ENCODE results near the gene TK2. TPM values are rescaled to one million over a fixed set of nuclear protein-coding genes. Genes with fewer than 3 reads are reported as not detected.
A peak's percentile ranks its signal among the peaks of the same experiment; 100 is the strongest.

The TK2 gene
- total and polyA plus RNA-seq, 10 donors = 8.3 to 56.6 (median 31.8) TPM

DNA sequence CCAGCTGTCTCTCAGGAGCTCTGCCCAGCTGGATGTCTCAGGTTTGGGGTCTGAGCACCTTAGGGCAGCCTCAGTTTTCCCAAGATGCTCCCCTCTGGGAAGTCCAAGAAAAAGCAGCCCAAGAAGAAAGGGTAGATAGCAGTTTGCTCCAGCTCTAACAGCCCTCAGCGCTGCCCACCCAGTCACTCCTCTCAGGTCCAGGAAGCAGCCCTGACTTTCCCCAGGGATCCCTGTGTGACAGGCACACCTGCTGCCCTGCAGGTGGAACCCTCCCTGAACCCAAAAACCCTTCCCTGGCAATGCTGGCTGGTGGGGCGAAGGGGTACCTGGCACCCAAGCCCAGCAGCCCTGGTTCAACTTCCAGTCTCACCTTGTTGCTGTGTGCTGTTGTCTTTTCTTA is 74.7 kb downstream of the TK2 start:
- TF ChIP-seq POLR2AphosphoS5 (IDR thresholded peaks at IDR 0.05) = no peak
- TF ChIP-seq, protein P1, sequence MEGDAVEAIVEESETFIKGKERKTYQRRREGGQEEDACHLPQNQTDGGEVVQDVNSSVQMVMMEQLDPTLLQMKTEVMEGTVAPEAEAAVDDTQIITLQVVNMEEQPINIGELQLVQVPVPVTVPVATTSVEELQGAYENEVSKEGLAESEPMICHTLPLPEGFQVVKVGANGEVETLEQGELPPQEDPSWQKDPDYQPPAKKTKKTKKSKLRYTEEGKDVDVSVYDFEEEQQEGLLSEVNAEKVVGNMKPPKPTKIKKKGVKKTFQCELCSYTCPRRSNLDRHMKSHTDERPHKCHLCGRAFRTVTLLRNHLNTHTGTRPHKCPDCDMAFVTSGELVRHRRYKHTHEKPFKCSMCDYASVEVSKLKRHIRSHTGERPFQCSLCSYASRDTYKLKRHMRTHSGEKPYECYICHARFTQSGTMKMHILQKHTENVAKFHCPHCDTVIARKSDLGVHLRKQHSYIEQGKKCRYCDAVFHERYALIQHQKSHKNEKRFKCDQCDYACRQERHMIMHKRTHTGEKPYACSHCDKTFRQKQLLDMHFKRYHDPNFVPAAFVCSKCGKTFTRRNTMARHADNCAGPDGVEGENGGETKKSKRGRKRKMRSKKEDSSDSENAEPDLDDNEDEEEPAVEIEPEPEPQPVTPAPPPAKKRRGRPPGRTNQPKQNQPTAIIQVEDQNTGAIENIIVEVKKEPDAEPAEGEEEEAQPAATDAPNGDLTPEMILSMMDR (IDR thresholded peaks at IDR 0.05 in 8 of 11, conservative IDR thresholded peaks at IDR 0.05 in 3 of 11) = no peak
- TF ChIP-seq POLR2A (IDR thresholded peaks at IDR 0.05) = no peak
- Histone ChIP-seq H3K4me3 (no peak overlapping the region), H3K9me3 (no peaks in the 10 kb centered on the region), H3K4me1 (peaks cover 10 to 37% (median 24%) of the 10 kb centered on the region in 6 donors), H3K27ac (peak overlapping the region in 2 of 8 donors; percentile 29 to 33), H3K27me3 (replicated peaks in 1 of 7) (no peaks in the 10 kb centered on the region), H3K36me3 (no peaks in the 10 kb centered on the region)
- intact Hi-C loops (cut with DNase I; ENCODE audit: low total_unique reads) = loop anchor here (10.0 kb wide), 1 partner anchor 120 kb away; no protein-coding TSS in a partner anchor
- 84 to 92% (median 87%) methylated on average over 2 of the region's 2 CpGs for WGBS, 5 donors
- DNase-seq = no peak

DNA sequence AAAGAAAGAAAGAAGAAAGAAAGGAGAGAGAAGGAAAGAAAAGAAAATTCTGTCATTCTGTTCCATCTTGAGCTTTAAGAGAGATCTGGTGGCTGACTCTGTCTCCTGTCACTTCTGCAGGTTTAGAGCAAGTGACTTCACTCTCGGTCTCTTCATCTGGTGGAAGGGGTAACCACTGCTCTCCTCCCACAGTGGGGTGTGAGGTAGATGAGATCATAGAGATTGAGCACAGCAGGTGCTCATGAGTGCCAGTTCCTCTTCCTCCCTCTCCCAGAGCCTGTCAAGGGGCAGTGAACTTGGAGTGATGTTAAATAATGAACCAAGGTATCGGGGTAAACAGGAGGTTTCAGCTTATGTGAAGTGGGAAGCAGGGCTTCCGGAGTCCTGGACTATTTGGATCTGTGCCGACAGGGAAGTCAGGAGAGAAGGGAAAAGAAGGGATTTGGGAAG is 75.1 kb downstream of the TK2 start:
- intact Hi-C loops (cut with DNase I; ENCODE audit: low total_unique reads) = loop anchor here (10.0 kb wide), 1 partner anchor 120 kb away; no protein-coding TSS in a partner anchor
- H3K27me3 ChIP-seq (replicated peaks in 1 of 7) = no peaks in the 10 kb centered on the region
- TF ChIP-seq POLR2AphosphoS5 (IDR thresholded peaks at IDR 0.05) = peak in 1 of 3 donors; percentile 45
- TF ChIP-seq, protein P1 (IDR thresholded peaks at IDR 0.05 in 8 of 11, conservative IDR thresholded peaks at IDR 0.05 in 3 of 11) = no peak
- no peaks in the 10 kb centered on the region for H3K36me3 ChIP-seq
- H3K27ac ChIP-seq = peak overlapping the region in 2 of 8 donors; percentile 29 to 33
- no peak overlapping the region for H3K4me3 ChIP-seq
- peaks cover 10 to 37% (median 24%) of the 10 kb centered on the region in 6 donors for H3K4me1 ChIP-seq
- DNase-seq = no peak
- no peaks in the 10 kb centered on the region for H3K9me3 ChIP-seq
- 3 to 13% (median 9%) methylated on average over 4 of the region's 4 CpGs for WGBS, 5 donors

GRCh38 chr16:66473654-66474519 is 76.0 kb downstream of the TK2 start:
- intact Hi-C loops (cut with DNase I; ENCODE audit: low total_unique reads) = loop anchor here (10.0 kb wide), 1 partner anchor 121 kb away; no protein-coding TSS in a partner anchor

More at GRCh38 chr16:66473654-66474519, 76.0 kb downstream of the TK2 start:
- Histone ChIP-seq H3K36me3 (no peaks in the 10 kb centered on the region), H3K27ac (no peak overlapping the region), H3K9me3 (no peaks in the 10 kb centered on the region), H3K4me1 (peaks cover 8 to 28% (median 19%) of the 10 kb centered on the region in 6 donors), H3K27me3 (replicated peaks in 1 of 7) (no peaks in the 10 kb centered on the region), H3K4me3 (no peak overlapping the region)
- 88 to 91% (median 88%) methylated on average over 4 of the region's 4 CpGs for WGBS, 5 donors
- TF ChIP-seq POLR2AphosphoS5 (IDR thresholded peaks at IDR 0.05) = no peak
- TF ChIP-seq, protein P1 (IDR thresholded peaks at IDR 0.05 in 8 of 11, conservative IDR thresholded peaks at IDR 0.05 in 3 of 11) = no peak
- TF ChIP-seq POLR2A (IDR thresholded peaks at IDR 0.05) = no peak
- DNase-seq = no peak
